GM10847 (cell line): ENCODE measurements around the gene PTGDR.

Experiments used
- POLR2A ChIP-seq: IDR thresholded peaks from 2 replicates; pipeline ENCODE4 v1.6.1; 2011; ENCODE audit not compliant: insufficient read length; ENCODE audit errors: extremely low read depth

The PTGDR gene

GRCh38 chr14:52318826-52319645 is 51.5 kb downstream of the PTGDR start:
- TF ChIP-seq POLR2A: no peak

GRCh38 chr14:52319919-52320318 is 52.4 kb downstream of the PTGDR start:
- TF ChIP-seq POLR2A: no peak

GRCh38 chr14:52325126-52325525 is 57.6 kb downstream of the PTGDR start:
- TF ChIP-seq POLR2A: no peak

GRCh38 chr14:52325630-52326029 is 58.1 kb downstream of the PTGDR start:
- TF ChIP-seq POLR2A: no peak
